ENCODE results near the gene NCKAP1. TPM values are rescaled to one million over a fixed set of nuclear protein-coding genes. Genes with fewer than 3 reads are reported as not detected.

NCKAP1 gene
- total and polyA plus RNA-seq, 3 experiments from 2014 or later, result 0.51 to 8.7 (median 6.2) TPM

- no peaks in the 10 kb centered on the region for H3K9me3 ChIP-seq (ENCODE audit: low read length)
- H3K27me3 ChIP-seq (ENCODE audit: insufficient read depth, low read length, poor library complexity, severe bottlenecking), result no peaks in the 10 kb centered on the region
- H3K4me3 ChIP-seq (ENCODE audit: low read length), result no peak overlapping the region
- no peaks in the 10 kb centered on the region for H3K36me3 ChIP-seq (ENCODE audit: insufficient read depth, low read length)
- Mint-ChIP-seq H3K9me3 (no peaks in the 10 kb centered on the region), H3K27ac (no peak overlapping the region), H3K27me3 (no peaks in the 10 kb centered on the region), H3K36me3 (peaks cover 2 to 17% (median 9%) of the 10 kb centered on the region in 3 donors), H3K4me1 (no peaks in the 10 kb centered on the region), H3K4me3 (no peak overlapping the region)
- no peaks in the 10 kb centered on the region for H3K4me1 ChIP-seq (ENCODE audit: insufficient read depth, low read length)
- H3K27ac ChIP-seq (ENCODE audit: low read depth, low read length), result no peak overlapping the region
- DNase-seq, result no peak
- CTCF ChIA-PET, result no interaction called here
- POLR2A ChIA-PET, result no interaction called here
These were observed 117.0 kb downstream of the NCKAP1 start for GRCh38 chr2:182921234-182921633.

- POLR2A ChIA-PET, result no interaction called here
- H3K27ac Mint-ChIP-seq, result peak overlapping the region in 1 of 8 donors; percentile 2
- H3K9me3 ChIP-seq (ENCODE audit: low read length), result no peaks in the 10 kb centered on the region
- H3K4me3 Mint-ChIP-seq, result no peak overlapping the region
- no peak overlapping the region for H3K27ac ChIP-seq (ENCODE audit: low read depth, low read length)
- H3K4me1 ChIP-seq (ENCODE audit: insufficient read depth, low read length), result no peaks in the 10 kb centered on the region
- CTCF ChIA-PET, result no interaction called here
- no peak for DNase-seq
- peaks cover 0 to 14% (median 9%) of the 10 kb centered on the region in 3 donors for H3K36me3 Mint-ChIP-seq
- no peaks in the 10 kb centered on the region for H3K36me3 ChIP-seq (ENCODE audit: insufficient read depth, low read length)
- H3K27me3 Mint-ChIP-seq, result no peaks in the 10 kb centered on the region
- H3K4me1 Mint-ChIP-seq, result no peaks in the 10 kb centered on the region
- H3K9me3 Mint-ChIP-seq, result no peaks in the 10 kb centered on the region
- no peaks in the 10 kb centered on the region for H3K27me3 ChIP-seq (ENCODE audit: insufficient read depth, low read length, poor library complexity, severe bottlenecking)
- no peak overlapping the region for H3K4me3 ChIP-seq (ENCODE audit: low read length)
These were observed 117.6 kb downstream of the NCKAP1 start for GRCh38 chr2:182920631-182921056.

GRCh38 chr2:182920089-182920488 is 118.2 kb downstream of the NCKAP1 start:
- H3K27me3 ChIP-seq (ENCODE audit: insufficient read depth, low read length, poor library complexity, severe bottlenecking), result no peaks in the 10 kb centered on the region
- H3K4me1 Mint-ChIP-seq, result no peaks in the 10 kb centered on the region

GRCh38 chr2:182918961-182919652 is 119.2 kb downstream of the NCKAP1 start:
- CTCF ChIA-PET, result interaction anchor here (0.6 to 1.0 kb wide), 2 partner anchors 14 to 189 kb away, joined by 3 read pairs; no protein-coding TSS in a partner anchor
- POLR2A ChIA-PET, result no interaction called here
- Histone ChIP-seq H3K27ac (ENCODE audit: low read depth, low read length) (no peak overlapping the region), H3K4me3 (ENCODE audit: low read length) (no peak overlapping the region), H3K4me1 (ENCODE audit: insufficient read depth, low read length) (no peaks in the 10 kb centered on the region), H3K36me3 (ENCODE audit: insufficient read depth, low read length) (no peaks in the 10 kb centered on the region), H3K9me3 (ENCODE audit: low read length) (no peaks in the 10 kb centered on the region), H3K27me3 (ENCODE audit: insufficient read depth, low read length, poor library complexity, severe bottlenecking) (no peaks in the 10 kb centered on the region)
- Mint-ChIP-seq H3K9me3 (no peaks in the 10 kb centered on the region), H3K4me1 (no peaks in the 10 kb centered on the region), H3K27me3 (no peaks in the 10 kb centered on the region), H3K4me3 (no peak overlapping the region), H3K27ac (no peak overlapping the region), H3K36me3 (peaks cover 0 to 14% (median 9%) of the 10 kb centered on the region in 3 donors)
- no peak for DNase-seq

More at GRCh38 chr2:182920089-182920488, 118.2 kb downstream of the NCKAP1 start:
- no peak for DNase-seq
- Histone ChIP-seq H3K4me3 (ENCODE audit: low read length) (no peak overlapping the region), H3K9me3 (ENCODE audit: low read length) (no peaks in the 10 kb centered on the region), H3K4me1 (ENCODE audit: insufficient read depth, low read length) (no peaks in the 10 kb centered on the region), H3K36me3 (ENCODE audit: insufficient read depth, low read length) (no peaks in the 10 kb centered on the region), H3K27ac (ENCODE audit: low read depth, low read length) (no peak overlapping the region)
- peaks cover 0 to 14% (median 9%) of the 10 kb centered on the region in 3 donors for H3K36me3 Mint-ChIP-seq
- H3K4me3 Mint-ChIP-seq, result no peak overlapping the region
- no peaks in the 10 kb centered on the region for H3K27me3 Mint-ChIP-seq
- CTCF ChIA-PET, result no interaction called here
- POLR2A ChIA-PET, result no interaction called here
- no peak overlapping the region for H3K27ac Mint-ChIP-seq
- no peaks in the 10 kb centered on the region for H3K9me3 Mint-ChIP-seq

GRCh38 chr2:182917924-182918323 is 120.3 kb downstream of the NCKAP1 start:
- DNase-seq, result no peak
- Mint-ChIP-seq H3K27me3 (no peaks in the 10 kb centered on the region), H3K4me1 (no peaks in the 10 kb centered on the region), H3K4me3 (no peak overlapping the region), H3K27ac (no peak overlapping the region), H3K9me3 (no peaks in the 10 kb centered on the region), H3K36me3 (peaks cover 0 to 9% (median 9%) of the 10 kb centered on the region in 3 donors)
- ChIA-PET POLR2A (no interaction called here), CTCF (no interaction called here)
- no peaks in the 10 kb centered on the region for H3K36me3 ChIP-seq (ENCODE audit: insufficient read depth, low read length)
- no peaks in the 10 kb centered on the region for H3K4me1 ChIP-seq (ENCODE audit: insufficient read depth, low read length)
- no peaks in the 10 kb centered on the region for H3K9me3 ChIP-seq (ENCODE audit: low read length)
- no peak overlapping the region for H3K27ac ChIP-seq (ENCODE audit: low read depth, low read length)
- H3K4me3 ChIP-seq (ENCODE audit: low read length), result no peak overlapping the region
- no peaks in the 10 kb centered on the region for H3K27me3 ChIP-seq (ENCODE audit: insufficient read depth, low read length, poor library complexity, severe bottlenecking)

- no peak for DNase-seq
- H3K4me3 Mint-ChIP-seq, result no peak overlapping the region
- peak overlapping the region in 1 of 8 donors; percentile 16 for H3K27ac Mint-ChIP-seq
- Histone ChIP-seq H3K4me1 (ENCODE audit: insufficient read depth, low read length) (no peaks in the 10 kb centered on the region), H3K4me3 (ENCODE audit: low read length) (no peak overlapping the region), H3K36me3 (ENCODE audit: insufficient read depth, low read length) (no peaks in the 10 kb centered on the region), H3K9me3 (ENCODE audit: low read length) (no peaks in the 10 kb centered on the region), H3K27ac (ENCODE audit: low read depth, low read length) (no peak overlapping the region), H3K27me3 (ENCODE audit: insufficient read depth, low read length, poor library complexity, severe bottlenecking) (no peaks in the 10 kb centered on the region)
- H3K27me3 Mint-ChIP-seq, result no peaks in the 10 kb centered on the region
- peaks cover 0 to 9% (median 4%) of the 10 kb centered on the region in 3 donors for H3K36me3 Mint-ChIP-seq
- no peaks in the 10 kb centered on the region for H3K4me1 Mint-ChIP-seq
- ChIA-PET POLR2A (no interaction called here), CTCF (interaction anchor here (0.8 kb wide), 1 partner anchor 17 kb away, joined by 4 read pairs; no protein-coding TSS in a partner anchor)
- no peaks in the 10 kb centered on the region for H3K9me3 Mint-ChIP-seq
These were observed 121.8 kb downstream of the NCKAP1 start for GRCh38 chr2:182916417-182916816.

GRCh38 chr2:182915369-182916326 is 122.6 kb downstream of the NCKAP1 start:
- H3K9me3 Mint-ChIP-seq, result no peaks in the 10 kb centered on the region
- ChIA-PET POLR2A (no interaction called here), CTCF (no interaction called here)
- Histone ChIP-seq H3K36me3 (ENCODE audit: insufficient read depth, low read length) (no peaks in the 10 kb centered on the region), H3K4me1 (ENCODE audit: insufficient read depth, low read length) (no peaks in the 10 kb centered on the region), H3K27me3 (ENCODE audit: insufficient read depth, low read length, poor library complexity, severe bottlenecking) (no peaks in the 10 kb centered on the region), H3K9me3 (ENCODE audit: low read length) (no peaks in the 10 kb centered on the region), H3K27ac (ENCODE audit: low read depth, low read length) (no peak overlapping the region), H3K4me3 (ENCODE audit: low read length) (no peak overlapping the region)
- no peak overlapping the region for H3K27ac Mint-ChIP-seq
- no peaks in the 10 kb centered on the region for H3K4me1 Mint-ChIP-seq
- no peak overlapping the region for H3K4me3 Mint-ChIP-seq
- no peaks in the 10 kb centered on the region for H3K27me3 Mint-ChIP-seq
- DNase-seq, result no peak
- peaks cover 0 to 6% (median 2%) of the 10 kb centered on the region in 3 donors for H3K36me3 Mint-ChIP-seq

GRCh38 chr2:182914852-182915251 is 123.4 kb downstream of the NCKAP1 start:
- DNase-seq, result no peak
- CTCF ChIA-PET, result no interaction called here
- Mint-ChIP-seq H3K36me3 (peaks cover 0 to 6% (median 0%) of the 10 kb centered on the region in 3 donors), H3K27me3 (no peaks in the 10 kb centered on the region), H3K27ac (peak overlapping the region in 1 of 8 donors; percentile 35), H3K4me1 (no peaks in the 10 kb centered on the region), H3K9me3 (no peaks in the 10 kb centered on the region), H3K4me3 (no peak overlapping the region)
- no peak overlapping the region for H3K4me3 ChIP-seq (ENCODE audit: low read length)
- POLR2A ChIA-PET, result no interaction called here
- H3K4me1 ChIP-seq (ENCODE audit: insufficient read depth, low read length), result no peaks in the 10 kb centered on the region
- H3K36me3 ChIP-seq (ENCODE audit: insufficient read depth, low read length), result no peaks in the 10 kb centered on the region
- H3K9me3 ChIP-seq (ENCODE audit: low read length), result no peaks in the 10 kb centered on the region
- H3K27me3 ChIP-seq (ENCODE audit: insufficient read depth, low read length, poor library complexity, severe bottlenecking), result no peaks in the 10 kb centered on the region
- H3K27ac ChIP-seq (ENCODE audit: low read depth, low read length), result no peak overlapping the region
